HG02981 (cell line): ENCODE measurements around the gene GFRA1.
"Not testable (repeated sequence)": the region's sequence is repeated elsewhere in the genome, so short reads cannot be mapped to it uniquely, and the experiment has no call there.

ENCODE experiments used
- ATAC-seq: cut with Tn5 transposase; IDR thresholded peaks from one replicate; pipeline ENCODE4 v1.9.1; 2021; ENCODE audit warnings: mild to moderate bottlenecking, moderate library complexity; ENCODE audit not compliant: unreplicated experiment

The GFRA1 gene

DNA sequence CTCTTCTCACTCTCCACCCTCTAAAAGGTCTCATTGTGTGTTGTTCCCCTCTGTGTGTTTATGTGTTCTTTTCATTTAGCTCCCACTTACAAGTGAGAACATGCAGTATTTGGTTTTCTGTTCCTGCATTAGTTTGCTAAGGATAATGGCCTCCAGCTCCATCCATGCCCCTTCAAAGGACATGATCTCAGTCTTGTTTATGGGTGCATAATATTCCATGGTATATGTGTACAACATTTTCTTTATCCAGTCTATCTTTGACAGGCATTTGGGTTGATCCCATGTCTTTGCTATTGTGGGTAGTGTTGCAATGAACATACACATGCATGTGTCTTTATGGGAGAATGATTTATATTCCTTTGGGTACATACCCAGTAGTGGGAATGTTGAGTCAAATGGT, 107.1 kb downstream of the GFRA1 start:
- ATAC-seq = not testable (repeated sequence)

DNA sequence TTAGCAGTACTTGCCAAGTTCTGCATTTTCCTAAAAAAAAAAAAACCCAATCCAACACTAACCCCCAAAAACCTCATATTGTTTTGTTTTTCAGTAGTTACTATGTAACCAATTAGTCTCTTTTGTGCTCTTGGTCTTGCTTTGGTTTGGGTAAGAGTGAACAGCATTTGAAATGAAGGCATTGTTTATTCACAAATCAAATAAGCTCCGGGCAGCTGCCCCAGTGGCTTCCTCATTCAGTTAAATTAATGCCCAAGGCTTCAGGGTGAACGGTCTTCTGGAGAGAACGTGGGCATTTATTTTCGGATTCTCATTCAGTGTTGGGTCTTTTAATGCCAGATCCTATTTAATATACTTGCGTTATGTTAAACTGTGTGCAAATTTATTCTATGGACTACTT, 108.7 kb downstream of the GFRA1 start:
- no peak for ATAC-seq

DNA sequence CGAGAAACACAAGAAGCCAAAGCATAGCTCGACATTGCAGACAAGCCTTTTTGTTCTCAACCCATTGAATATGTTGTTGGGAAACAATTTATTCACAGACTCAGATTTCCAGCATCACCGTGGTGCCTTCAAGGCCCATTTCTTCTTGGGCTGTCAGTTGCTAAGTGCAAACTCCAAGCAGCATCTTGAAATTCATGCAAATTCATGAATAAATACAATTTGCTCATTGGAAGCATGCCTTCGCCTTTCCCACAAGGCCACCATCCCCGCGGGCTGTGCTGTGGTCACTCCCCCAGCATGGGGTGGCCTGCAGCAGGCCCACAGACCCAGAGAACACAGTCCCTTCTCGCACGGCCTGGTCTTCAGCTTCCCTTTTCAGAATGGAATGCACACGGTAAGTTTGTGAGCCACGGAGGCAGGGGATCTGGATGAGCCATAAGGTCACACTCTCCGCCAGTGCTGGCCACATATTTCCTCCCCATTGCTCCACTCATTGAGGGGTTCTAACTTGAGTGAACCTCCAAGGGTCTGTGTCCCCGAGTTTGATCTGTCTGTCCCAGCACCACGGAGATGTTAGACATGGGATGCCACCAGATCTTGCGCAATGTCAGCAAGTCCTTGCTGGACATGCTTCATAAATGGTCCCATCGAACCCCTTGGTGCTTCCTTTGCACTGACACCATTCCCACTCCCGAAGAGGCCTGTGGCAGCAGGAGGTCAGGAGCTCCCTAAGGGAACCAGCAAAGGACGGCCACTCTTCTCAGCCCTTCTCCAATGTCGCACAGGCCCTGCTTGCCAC, 109.5 kb downstream of the GFRA1 start:
- no peak for ATAC-seq

DNA sequence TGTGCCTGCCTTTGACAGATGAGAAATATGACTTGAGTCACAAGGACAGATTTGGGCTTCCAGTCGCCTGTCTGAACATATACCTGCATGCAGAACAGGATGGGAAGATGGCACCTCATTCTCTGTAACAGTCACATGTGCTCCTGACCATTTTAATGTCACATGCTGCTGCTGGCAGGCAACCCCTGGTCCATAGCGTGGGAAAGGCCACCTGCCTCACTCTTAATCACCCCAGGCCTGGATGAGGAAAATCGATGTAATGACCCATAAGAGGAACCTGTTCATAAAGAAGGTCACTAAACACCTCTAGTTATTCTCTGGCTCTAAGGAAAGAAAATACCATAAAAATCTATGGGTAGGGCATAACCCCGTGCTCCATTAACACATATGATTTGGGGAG, 110.2 kb downstream of the GFRA1 start:
- ATAC-seq = no peak

DNA sequence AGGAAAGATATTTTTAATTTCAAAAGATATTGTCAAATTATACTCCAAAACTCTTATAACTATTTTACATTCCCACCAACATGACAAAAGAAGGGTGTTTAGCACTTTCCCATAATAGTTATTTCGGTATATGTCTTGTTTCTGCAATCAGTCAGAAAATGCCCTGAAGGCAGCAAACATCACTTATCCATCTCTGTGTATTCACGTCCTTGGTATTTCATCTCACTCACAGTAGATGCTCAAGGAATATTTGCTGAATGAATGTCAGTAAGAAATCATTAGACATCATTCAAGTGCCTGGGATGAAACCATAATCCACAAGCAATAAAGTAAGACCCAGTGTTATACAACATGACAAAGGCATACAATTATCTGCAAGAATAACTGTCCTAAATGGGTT, 112.7 kb downstream of the GFRA1 start:
- ATAC-seq = no peak

DNA sequence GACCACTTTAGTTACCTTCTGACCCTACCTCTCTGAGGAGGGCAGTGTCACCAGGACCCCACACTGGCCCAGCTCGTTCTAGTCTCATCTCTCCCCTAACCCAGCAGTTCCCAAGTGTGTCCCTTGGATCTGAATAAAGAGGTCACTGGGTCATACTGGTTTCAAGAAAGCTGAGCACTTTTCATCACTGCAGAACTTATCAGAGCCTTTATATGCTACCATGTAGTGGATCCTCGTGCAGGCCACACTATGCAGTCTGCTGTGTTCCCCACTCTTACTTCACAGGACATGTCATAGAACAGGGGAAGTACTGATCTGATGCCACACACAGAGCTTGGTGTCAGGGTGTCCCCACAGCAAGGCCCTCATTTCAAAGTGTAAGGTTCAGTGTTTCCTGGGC, 113.8 kb downstream of the GFRA1 start:
- ATAC-seq = no peak

DNA sequence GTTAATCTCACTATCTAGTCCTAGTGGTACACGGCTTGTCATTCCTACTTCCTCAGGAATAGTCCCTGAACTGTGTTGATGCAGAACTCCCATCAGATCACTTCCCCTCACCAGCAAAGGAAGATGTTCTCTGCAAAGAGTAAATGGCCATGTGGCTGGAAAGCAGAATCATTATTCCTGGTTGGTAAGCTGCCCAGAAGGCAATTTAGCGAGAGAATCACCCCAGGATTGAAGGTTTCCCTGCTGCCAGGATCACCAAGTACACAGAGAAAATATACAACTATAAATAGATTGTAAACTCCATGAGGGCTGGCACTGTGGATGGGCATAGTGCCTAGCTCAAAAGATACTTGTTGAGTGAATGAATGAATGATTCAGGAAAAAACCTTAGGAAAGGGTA, 115.0 kb downstream of the GFRA1 start:
- no peak for ATAC-seq

DNA sequence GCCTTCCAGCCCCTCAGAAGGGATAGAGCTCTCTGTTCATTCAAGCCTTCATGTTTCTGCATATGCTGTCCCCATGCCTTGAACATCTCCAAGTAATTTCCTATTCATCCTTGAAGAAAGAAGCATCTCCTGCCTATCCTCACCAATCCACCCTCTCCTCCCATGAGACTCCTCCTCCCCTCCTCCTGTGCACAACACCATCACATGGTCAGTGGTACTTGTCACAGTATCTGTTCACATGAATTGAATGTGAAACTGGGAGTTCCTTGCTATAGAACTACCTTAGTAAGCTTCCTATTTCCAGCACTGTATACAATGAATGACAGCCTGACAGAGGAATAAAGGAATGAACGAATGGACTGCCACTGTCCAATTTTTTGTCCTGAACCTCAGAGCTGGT, 115.5 kb downstream of the GFRA1 start:
- no peak for ATAC-seq

DNA sequence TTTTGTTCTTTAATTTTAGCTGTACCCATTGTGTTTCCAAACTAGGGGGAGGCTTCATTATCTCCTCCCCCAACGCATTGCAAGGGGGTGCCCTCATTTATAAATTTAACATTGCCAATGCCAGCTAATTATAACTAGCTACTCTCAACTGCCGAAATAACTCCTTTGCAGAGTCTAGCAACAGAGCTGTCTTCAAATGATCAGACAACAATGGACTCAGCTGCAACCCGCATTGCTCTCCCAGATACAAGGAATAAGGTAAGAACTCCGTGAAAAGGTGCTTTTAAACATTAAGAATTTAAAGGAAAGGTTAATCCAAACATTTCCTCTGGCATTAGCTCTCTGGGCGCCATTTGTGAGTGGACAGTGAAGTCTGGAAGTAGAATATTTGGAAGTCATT, 116.2 kb downstream of the GFRA1 start:
- no peak for ATAC-seq

DNA sequence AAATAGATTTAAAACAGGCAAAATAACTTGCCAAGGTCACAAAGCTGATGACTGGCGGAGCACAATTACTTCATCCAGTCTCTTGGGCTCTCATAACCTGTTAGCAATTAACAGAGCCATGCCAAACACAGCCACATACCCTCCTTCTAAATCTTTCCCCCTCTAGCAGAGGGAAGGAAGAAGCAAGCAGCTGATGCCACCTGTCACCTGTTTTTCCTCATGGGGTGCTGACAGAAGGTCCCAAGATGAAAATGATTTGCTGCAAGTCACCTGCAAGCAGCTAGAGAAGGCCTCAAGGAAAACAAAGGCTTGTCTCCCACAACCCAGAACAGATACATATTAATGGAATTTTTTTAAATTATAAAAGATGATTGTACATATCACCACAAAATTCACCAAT, 117.8 kb downstream of the GFRA1 start:
- ATAC-seq = no peak

DNA sequence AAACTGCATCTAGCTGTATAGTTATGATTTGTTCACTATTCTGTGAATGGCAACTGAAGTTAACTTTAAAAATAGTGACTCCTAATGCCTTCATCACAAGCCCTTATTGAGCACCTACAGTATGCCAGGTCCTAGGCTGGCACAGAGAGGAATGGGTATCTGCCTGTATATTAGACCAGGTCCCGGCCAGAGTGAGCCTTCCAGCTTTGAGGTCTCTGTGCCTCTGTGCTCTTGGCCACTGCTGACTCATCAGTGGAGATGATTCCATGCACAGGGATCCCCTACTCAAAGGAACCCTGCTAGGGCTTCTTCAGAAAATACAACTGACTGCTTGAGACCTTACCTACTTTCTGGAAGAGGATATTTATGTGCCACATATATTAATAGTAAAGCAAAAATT, 118.4 kb downstream of the GFRA1 start:
- ATAC-seq = no peak

DNA sequence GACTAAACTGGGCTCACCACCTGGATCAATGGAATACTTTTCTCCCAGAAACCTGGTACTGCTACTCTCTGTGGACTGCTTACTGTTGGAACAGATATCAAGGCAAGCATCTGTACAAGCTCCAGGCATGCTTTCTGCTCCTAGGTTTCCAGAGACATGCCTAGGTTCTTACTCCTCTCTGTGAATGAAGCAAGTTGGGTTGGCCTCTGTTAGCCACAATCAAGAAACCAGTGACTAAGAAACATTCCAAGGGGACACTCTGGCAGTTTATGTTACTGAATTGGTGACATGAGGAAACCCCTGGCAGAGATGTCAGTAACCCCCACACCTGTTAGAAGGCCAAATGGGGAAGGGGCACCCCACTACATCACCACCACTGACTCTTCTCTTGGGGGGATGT, 121.9 kb downstream of the GFRA1 start:
- no peak for ATAC-seq

DNA sequence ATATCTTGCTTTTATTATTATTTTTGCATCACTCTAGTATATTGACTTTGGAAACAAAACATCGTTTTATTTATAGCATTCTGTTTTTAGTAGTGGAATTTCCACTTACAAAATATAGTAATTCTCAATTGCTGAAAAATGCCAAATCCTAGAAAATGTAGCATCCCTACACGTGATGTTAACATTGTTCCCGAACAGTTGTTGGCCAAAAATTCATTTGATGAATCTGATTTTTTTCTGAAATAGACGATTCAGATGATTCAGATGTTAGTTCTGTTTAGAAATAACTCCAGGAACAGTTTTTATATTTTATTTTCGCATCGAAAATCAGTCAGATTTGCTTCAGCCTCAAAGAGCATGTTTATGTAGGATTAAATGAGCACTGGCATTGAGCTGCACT, 122.4 kb downstream of the GFRA1 start:
- ATAC-seq = no peak

DNA sequence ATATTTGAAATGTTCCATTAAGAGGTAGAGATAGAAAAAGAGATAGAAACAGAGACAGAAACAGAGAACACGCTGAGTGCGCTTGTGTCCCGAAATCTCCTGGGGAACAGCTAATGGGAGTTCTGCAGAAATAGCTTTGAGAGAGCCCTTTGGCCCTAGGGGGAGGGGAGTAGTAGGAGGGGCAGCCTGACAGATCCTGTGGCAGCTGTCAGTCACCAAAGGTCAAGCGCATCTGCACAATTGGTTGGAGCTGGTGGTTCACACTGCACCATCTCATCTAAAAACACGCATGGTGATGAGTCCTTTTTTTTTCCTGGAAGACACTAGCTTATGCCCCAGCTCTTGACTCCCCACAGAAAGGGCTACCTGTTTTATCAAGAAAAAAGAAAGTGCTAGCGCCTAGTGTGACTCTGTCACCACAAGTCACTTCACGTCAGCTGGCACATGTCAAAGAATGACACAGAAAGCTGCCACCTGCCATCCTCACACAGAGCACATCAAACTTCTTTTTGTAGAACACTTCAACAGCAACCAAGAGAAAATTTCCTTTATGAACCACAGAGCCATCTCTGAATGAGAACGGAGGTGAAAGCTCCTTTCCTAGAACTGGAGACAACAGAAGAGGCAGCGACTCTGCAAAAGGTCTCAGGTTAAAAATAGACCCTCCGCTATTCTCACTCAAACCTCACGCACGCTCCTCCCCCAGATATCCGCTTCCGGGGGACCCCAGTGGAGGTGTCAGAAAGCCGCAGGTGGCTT, 125.7 kb downstream of the GFRA1 start:
- ATAC-seq = no peak

DNA sequence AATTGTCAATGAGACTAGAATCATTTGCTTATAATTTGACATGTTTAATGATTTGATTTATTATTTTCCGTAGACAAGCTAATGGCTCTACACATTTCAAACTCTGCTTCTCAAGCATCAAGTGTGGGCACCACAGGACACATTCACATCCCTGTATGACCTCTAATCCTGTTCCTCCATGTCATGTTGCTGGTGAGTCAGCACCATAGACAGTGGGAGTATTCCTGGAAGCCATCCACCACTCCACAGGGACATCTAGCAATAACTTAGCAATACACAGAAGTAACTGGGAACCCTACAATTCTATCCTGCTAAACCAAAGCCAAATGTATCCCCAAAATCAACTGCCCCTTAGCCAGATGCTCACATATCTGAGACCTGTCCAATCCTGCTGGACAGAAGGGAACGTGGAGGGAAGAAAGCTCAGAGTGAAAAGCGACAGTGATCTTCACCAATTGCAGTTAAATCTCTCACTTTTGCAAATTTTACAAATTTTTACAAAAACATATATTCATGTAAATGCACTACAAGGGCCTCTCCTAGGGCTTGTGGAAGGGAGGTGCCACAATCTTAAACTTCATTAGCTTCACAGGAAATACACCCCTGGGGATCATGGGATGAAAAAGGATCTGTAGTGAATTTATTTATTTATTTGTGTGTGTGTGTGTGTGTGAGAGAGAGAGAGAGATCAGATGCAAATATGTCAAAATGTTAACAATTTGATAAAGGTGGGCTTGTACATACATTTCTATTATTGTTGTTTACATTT, 126.5 kb downstream of the GFRA1 start:
- no peak for ATAC-seq

DNA sequence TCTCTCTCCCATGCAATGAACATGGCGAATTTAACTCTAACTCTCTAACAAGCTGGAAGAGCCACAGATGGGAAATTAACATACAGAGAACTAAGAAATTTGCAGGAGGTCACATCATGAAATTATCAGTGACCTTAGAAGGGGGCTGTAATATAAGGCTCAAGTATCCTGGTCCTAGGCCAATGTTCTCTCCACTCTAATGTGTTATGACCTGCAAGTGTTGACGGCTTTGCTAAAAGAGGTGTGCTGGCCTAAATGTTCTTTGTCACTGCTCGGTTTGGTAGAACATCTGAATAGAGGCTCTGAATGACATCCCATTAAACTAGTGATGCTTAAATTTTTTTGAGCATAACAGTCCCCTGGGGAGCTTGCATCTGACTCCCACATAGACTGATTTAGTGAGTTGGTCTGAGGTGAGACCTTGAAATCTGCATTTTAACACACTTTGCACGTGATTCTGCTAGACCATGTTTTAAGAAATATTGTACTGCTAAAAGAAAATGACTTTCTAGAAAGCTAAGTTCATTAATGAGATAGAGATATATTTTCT, 129.3 kb downstream of the GFRA1 start:
- ATAC-seq = no peak

DNA sequence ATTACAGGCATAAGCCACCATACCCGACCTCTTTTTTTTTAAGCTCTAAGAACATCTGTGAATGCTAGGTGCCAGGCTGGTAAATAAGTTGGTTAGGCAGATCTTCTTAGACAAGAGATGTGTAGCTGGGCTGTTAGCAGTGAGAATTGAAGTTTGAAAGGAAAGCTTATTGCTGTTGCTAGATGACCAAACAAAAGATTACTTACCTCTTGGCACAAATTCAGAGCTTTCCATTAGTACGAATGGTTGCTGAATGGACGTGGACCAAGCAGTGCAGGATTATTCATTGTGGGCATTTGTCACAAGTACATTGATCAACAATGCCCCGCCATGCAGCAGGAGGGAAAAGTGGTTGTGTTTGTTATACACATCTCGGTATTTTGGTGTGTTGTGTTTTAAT, 131.2 kb downstream of the GFRA1 start:
- ATAC-seq = no peak

DNA sequence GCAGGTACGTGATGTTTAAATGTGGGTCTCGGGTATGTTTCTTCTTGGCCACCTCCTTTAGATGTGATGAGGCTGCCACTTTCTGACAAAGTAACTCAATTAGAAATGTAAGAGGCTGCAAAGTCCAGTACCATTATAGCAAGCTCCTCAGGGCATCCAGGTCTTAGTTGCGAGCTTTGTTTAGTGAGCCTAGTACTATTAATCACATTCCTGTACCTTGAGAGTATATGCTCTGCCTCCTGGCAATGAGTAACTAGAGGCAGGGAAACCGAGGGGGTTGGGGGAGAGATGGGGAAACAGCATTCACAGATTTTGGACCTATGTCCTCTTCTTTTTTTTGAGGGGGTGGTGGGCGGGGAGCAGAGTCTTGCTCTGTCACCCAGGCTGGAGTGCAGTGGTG, 131.8 kb downstream of the GFRA1 start:
- ATAC-seq = no peak

DNA sequence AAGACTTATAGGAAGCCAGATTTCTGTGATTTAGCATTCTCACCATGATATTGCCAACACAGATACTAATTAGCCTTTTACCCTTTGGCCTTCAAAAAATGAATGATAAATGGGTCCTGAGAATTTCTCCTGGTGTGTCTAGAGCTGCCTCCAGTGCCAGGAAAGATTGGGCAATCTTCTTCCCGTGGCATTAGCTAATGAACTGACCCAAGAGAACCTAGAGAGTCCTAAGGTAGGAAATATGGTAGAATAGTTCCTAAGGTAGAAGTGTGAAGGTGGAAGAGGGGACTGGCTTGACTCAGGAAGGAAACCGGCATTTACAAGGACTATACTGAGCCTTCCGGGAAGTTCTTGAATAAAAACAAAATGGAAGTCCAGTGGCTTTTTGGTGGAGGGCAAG, 133.1 kb downstream of the GFRA1 start:
- no peak for ATAC-seq

DNA sequence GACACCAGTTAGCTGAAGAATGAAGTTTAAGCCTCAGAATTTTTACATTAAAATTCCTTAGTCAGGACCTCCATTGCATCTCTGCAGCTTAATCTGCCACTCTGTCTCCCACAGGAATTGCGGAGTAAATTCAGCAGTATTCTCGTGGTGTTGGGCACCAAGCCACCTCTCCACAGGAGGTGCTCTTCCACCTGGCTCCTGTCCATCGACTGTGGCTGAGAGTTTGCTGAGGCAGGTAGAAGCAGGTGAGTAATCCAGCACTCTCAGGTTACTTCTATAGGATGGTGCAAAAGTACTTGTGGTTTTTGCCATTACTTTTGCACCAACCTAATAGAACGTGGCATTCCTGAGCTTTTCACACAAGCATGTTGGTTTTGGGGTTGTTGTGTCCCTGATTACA, 134.1 kb downstream of the GFRA1 start:
- ATAC-seq = no peak

DNA sequence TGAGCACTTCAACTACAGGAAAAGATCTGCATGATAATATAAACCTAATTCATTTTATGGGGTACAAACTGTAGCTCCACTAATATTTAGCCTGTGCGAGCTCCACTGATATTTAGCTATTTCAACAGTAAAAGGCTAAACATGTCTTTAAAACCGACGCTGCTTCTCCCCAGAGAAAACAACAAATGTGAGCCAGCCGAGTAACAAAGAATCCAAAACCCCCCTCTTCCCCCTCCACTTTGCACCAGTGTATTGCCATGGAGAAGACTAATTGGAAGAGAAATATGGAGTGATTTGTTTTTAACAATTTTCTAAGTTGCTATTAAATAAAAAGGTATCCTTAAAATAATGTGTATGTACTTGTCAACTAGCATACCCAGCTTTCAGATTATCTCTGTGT, 136.7 kb downstream of the GFRA1 start:
- no peak for ATAC-seq

DNA sequence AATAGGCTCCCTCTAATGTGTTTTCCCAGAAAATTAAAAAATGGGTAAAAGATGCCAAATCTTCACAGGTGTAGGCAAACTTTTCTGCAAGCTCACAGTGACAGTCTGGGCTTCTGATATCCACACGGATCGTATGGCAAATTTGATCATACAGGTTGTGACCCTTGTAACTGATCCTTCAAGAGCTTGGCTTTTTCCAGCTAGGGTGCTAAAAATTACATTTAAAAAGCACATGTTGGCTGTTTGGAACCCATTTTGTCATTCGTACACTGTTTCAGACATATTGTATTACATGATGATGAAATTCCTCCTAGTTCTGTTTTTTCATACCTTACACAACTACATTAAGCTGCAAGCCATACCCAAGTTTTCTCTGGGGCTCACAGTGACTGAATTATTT, 138.7 kb downstream of the GFRA1 start:
- no peak for ATAC-seq
